ENCODE data around the gene CAPN11.

The CAPN11 gene

DNA sequence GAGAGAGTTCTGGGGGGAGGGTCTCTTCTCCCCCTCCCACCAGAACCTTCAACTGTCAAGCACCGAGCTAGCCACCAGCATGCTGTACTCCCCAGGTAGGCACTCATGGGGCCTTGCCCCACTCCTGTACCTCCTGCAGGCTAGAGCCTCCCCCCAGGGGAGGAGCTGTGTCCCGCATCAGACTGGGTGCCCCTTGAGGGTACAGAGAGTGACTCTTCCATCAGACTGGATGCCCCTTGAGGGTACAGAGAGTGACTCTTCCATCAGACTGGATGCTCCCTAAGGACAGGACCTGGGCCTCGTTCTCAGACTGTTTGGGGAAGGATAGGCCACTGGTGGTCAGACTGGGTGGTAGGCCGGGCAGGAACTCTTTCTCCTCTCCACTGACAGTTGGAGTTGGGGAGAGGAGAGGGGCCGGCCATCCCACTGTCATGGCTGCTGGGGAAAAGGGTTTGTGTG lies at the start of gene CAPN11:
TSS of gene CAPN11 (plus strand) at position 51 of the 459 bp plus-strand sequence. CDS start at position 80, 29 bp downstream.
- no peak for DNase-seq

DNA sequence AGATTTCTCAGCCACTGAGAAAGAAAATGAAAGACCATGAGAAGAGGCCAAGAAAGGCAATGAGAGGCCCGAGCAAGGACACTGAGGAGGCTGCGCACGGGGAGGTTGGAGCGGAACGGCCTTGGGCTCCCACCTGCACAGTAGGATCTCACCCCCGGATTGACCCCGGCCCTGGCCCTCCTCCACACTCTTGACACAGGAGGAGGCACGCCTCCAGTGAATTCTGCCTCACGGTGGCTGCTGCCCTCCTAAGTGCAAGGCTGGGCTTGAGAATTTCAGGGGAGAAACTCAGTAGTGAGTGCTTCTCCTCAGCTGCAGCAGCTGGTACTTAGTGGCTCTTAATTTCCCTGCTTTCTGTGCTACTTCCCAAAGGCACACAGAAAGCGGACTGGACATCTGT lies 49.4 kb upstream of the CAPN11 start:
- no peak for DNase-seq

DNA sequence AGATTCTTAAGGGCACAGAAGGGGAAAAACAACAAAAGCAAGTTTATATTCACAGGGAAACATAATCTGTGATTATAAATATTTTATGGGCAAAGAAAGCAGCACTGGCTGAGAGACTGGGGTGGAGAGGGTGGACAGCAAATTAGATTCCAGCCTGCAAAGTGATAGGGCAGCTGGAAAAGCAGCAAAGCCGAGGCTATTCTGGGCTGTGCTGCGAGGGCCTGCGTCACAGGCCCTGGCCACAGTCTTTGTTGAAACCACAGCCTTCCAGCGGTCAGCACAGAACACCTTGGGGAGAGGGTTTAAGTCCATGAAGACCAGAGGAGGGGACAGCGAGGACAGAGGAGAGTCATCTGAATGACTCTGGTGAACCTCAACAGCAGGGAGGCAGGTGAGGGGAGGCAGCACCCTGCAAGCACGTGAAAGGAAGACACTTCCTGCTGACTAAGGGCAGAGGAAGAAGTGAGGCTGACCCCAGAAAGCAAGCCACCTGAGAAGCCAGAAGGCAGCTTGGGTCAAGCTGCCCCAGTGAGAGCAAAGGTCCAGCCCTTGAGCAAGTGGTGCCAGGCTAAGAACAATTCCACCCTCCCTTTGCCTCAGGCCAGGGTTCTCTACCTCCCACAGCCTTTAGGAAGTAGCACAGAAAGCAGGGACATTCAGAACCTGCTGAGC lies 48.5 kb upstream of the CAPN11 start:
- DNase-seq = no peak

DNA sequence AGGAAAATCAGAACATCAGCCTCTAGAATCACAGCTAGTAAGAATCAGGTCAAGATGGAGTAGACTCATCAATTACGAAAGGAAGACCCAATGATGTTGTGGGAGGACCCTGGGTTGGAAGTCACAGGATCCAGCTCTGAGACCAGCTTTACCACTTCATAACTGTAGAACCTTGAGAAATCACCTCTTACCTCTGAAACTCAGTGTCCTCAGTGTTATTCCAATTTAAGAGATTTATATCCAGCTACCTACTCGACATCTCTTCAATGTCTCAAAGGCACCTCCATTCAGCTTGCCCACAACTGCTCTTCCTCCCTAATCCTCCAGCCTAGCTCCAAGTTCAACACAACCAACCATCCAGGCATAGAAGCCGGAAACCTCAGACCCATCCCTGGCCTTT lies 47.7 kb upstream of the CAPN11 start:
- DNase-seq = no peak

DNA sequence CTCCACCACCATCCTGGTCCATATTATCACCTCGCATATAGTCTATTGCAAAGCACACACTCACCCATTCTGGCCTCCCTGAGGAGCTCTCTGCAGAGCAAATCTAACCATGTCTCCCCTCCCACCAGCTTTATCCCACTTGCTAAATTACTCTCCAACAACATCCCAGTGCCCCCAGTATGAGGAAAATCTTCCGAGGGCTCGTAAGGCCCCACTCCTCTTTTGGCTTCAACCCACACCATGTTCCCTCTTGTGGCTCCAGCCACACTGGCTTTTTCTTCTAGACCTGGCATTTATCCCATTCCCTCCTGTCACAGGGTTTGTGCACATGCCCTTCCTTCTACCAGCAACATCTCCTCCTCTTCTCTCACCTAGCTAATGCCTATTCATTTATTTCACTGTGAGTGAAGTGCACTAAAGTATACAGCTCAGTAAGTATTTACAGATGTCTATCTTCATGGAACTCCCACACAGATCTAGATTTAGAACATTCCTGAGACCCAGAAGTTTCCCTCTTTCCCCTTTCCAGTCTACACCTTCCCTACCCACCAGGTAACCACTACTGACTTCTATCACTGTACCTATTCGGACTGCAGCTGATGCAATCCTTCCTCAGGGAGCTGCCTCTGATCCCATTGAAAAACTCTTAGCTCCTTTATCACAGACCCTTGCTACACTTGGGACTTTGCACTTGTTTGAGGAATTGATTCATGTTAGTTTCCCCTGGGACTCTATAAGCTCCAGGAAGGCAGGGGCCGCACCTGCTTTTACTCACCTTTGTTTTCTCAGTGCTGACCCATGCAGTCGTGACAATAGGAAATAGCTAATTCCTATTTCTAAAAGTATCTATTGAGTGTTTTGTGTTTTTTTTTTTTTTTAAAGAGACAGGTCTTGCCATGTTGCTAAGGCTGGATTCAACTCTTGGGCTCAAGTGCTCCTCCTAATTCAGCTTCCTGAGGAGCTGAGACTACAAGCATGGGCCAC lies 46.9 kb upstream of the CAPN11 start:
- DNase-seq = no peak

DNA sequence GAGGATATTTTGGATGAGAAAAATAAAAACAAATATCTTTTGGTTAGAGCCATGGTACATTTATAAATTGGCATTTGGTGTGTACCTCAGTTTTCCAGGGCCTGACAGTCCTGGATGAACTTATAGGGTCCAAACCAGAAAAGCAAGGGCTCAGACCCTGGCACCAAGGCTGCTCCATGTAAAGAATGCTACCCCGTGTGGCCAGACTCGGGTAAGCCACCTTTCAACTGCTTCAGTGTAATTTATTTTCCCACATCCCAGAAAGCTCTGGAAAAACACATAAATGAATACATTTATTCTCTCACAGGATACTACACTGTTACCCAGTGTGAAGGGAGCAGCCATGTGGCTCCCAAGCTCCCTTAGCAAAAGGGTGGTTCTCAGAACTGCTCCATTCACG lies 45.2 kb upstream of the CAPN11 start:
- no peak for DNase-seq

DNA sequence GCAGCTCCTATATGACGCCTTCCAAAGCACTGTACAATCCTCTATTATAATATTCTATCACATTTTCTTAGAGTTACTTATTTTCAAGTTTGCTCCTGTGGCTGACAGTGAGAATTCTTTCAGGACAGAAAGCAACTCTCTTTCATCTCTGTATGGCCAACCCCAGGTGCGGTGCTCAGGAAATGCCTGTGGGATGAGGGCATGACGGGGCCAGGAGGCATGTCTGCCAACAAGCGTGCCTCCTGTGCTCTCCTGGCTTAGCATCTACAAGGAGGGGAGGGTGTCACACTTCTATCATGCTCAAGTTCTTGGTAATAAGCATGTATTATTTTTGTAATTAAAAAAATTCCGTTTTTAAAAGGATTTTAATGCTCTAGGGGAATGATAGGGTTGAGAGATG lies 42.8 kb upstream of the CAPN11 start:
- DNase-seq = no peak

DNA sequence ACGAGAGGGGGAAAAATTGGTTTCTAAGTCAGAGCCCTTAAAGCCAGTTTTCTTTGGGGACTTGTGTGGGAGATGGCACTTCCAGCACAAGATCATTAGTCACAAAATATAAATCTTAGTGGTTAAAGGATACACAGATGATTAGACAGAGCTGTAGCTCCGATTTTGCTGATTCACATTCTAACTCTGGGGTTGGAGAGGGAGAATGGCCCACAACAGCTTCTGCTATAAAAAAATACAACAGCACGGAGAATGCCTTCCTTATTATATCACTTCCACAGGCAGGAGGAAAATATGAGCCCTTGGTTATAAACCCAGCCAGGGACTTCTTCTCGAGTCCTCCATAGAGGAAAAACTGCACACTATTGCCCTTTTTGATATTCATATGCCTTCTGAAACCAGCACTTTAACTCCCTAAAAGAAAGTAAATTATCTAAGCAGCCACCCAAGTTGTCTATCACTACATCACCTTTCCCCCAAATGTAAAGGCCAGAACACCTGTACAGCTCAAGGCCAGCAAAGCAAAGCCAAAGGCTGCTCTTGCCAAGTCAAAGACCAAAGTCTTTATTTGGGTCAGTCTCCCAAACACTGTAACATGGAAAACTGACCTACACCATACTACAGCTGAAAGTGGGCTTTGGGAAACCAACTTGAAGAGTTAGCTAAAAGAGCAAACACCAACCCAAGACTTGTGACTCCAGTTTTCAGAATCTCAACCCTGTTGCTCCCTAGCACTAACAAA lies 41.8 kb upstream of the CAPN11 start:
- no peak for DNase-seq

DNA sequence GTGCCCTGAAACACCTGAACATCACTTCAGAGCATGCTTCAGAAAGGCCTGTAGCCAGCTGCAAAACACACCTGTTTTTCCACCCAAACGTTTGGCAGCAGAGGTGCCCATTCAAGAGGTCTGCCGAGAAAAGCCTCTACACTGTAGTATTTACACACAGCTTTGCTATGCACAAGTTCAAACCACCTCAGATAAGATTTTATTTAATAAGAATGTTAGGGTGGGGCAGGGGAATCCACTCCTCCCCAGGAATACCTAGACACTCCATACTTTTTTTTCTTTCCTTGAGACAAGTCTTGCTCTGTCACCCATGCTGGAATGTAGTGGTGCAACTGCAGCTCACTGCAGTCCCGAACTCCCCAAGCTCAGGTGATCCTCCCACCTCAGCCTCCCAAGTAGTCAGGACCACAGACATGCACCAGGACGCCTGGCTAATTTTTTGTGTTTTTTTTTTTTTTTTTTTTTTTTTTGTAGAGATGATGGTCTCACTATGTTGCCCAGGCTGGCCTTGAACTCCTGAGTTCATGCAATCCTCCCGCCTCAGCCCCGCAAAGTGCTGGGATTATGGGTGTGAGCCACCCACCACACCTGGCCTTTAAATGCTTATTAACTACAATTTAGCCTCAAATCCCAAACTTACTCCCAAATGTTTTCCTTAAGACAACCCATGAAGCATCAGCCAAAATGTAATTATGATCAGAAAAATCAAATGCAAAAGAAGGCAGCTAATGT lies 41.1 kb upstream of the CAPN11 start:
- no peak for DNase-seq

DNA sequence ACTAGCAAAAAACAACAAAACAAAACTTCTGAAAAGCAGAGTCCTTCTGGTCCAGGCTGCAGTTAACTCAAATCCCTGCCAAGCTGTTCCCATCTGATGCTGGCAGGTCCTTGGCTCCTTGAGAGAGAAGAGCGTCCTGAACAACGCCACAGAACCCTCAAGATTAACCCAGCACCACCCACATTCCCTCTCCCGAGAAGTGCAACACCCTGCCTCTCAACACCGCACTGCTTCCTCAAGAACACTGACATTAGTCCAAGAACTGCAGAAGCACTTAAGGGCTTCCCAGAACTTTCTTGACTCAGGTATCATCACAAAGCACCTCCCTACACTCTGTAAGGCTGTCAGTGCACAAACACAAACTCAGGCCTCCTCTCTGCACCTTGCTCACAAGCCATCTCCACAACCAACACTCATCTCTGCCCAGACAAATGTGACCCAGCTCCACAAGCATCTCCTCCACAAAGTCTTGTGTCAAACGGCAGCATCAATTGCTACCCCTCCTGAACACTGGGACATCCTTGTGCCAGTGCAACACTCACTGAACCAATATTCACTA lies 38.8 kb upstream of the CAPN11 start:
- no peak for DNase-seq

DNA sequence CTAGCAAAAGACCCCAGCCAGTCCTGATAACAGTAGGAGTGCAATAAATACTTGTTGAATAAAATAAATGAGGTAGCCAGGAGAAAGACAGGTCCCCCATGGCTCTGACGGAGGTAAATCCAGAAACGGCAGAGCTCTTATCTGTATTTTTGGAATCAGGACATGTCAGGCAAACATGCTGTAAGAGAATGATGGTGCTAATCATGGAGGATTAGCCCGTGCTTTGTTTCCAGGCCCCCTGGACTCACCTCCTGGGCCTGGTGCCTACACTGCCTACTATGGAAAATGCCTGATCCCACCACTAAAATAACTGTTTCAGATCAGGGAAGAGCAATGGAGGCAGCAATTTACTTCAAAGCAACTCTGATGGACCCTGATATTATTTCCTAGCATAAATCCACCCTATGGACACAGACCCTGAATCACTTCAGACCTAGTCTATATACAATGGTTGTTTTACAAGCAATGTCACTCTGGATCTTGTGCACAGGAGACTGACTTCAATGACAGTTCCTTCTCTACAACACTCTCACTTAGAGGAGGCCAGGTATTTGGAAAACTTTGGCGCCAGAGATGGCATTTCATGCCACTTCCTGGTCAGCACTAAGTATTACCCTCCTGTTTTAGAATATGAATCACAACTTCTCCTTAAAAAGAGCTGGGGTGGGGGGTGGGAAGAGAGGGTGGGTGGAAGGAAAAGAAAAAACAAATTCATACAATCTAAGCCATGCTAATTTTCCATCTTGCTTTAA lies 37.8 kb upstream of the CAPN11 start:
- no peak for DNase-seq

DNA sequence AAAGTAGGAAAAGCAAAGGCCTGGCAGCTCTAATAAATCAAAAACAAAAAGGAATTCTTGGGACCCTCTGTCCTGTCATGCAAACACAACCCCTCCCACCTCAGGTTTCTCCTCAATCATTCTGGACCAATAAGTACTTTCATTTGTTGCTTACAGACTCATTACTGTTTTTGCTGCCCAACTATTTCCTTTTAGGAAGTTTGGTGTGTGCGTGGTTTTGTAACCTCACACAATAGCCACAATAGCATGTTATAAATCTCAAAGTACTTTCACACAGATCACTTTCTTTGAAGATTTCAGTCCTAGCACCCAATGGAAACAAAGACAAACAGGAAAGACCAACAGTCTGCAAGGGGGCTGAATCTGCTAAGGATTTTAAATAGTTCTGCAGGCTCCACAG lies 35.8 kb upstream of the CAPN11 start:
- no peak for DNase-seq

DNA sequence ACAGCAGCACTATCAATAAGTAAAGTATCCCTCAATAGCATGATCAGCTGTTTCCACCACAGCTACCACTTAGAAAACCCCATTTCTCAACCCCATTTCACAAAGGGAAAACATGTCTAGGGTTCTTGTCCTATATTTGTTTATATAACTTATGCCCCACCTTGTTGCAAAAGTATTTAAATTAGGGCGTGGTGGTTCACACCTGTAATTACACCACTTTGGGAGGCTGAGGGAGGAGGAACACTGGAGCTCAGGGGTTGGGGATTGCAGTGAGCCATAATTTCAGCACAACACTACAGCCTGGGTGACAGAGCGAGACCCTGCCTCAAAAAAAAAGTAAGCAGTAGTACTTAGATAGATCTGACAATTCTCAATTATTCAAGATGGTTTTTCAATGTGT lies 35.1 kb upstream of the CAPN11 start:
- DNase-seq = no peak

DNA sequence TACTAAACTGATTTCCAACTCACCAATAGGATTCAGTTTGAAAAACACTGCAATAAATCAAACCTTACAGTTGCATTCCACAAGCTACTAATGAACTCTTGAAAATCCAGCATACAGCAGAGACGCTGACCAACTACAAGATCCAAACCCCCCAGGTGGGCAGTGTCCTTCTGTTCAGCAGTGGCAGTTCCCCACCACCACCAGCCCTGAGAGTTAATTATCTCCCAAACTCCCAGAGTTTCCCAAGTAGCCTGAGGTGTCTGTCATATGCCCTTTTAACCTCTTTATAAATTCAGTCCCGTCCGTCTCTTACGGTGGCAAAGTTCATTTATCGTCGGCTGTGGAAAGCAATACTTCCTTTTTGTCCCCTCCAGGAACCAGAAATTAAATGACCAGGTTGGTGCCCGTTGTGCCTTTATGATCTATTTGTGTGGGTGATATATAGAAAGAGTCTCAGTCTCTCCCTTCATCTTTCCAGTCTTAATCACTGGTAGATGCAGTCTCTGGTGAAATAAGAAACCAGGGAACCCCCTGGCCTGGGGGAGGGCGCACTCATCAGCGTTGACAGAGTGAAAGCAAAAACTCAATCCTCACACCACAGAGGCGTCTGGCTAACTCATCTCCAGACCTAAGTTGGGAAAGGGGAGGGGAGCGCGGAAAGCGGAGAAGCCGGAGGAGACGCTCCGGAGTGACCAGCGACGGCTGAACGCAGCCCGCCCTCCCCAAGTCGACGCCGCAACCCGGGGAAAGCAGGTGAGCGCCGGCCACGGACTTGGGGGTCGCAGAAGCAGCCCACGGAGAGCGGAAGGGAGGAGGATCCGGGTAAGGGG lies 32.1 kb upstream of the CAPN11 start:
- DNase-seq = no peak

DNA sequence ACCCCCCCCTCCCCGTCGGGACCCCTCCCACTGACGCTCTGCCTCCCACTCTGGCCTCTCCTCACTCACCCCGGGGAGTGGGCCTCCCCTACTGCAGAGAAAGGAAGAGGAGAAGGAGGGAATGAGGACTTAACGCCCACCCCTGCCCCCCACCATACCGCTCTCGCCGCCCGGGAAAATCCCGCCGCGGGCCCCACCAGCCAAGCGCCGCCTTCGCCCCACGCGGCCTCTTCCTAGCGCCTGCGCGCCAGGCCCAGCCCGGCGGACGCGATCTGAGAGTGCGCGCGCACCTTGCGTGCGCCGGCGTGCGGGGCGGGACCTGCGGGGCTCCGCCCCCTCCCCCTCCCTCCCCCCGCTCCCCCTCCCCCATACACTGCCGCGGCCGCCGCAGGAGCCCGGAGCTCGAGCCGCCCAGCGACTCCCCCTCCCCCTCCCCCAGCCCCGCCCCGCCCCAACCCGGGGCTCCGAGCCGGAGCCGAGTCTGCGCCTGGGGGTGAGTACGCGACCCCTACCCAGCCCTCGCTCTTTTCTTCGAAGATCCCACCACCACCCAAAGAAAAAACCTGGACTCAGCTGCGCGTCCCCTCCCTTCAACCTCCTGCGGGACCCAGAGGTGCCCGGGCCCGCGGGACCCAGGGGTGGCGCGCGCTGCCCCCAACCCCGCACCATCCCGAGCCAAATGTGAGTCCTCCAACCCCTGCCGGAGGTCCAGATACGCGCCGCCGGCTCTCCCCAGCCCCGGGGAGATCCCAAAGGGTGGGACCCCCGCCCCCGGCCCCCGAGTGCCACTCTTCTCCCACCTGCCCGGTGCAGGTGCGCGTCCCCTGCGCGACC lies 31.2 kb upstream of the CAPN11 start, which contains the start of the genes MRPL14 and TMEM63B:
TSS of gene MRPL14 (minus strand) at position 267 of the 834 bp plus-strand sequence. CDS start 10,841 bp downstream, outside the sequence.
TSS of gene TMEM63B (plus strand) at position 369 of the 834 bp plus-strand sequence. CDS start 7,031 bp downstream, outside the sequence.
- peak; percentile 69 for DNase-seq

DNA sequence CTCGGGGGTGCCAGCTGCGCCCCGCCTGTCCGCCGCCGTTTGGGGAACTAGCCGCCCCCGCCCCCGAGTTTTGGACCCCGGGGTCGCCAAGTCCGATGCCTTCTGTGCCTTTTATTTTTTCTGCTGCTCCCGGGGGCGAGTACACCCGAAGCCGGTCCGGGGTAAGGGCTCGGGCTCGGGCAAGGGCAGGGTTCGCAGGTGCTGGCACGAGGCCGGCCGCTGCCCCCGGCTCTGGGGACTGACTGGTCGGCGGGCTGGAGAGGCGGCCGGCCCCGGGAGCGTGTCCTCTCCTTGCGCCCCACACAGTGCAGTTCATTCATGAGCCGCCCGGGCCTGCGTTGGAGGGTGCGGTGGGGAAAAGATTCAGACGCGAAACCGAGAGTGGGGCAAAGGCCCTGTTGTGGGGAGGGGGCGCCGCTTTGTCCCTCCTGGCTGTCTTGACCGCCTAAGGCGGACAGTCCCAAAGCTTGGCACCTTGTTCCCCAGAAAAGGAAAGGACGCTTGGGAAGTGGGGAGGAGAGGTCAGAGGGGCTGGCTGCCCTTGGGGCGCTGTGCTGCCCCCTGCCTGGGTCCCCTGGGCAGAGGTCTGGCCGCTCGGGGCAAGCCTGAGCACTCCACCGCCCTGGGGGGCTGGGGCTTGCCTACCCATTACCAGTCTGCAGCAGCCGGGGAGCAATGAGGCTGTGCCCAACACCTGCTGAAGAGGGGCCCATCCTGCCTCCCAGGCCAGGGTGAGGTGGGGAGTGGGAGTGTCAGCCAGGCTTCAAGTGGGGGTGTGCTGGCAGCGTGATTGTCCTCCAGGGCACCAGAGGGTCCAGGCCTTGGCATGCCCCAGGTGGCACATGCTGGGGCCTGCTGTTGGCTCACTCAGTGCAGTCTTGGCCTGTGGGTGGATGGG lies 30.4 kb upstream of the CAPN11 start:
- DNase-seq = no peak

DNA sequence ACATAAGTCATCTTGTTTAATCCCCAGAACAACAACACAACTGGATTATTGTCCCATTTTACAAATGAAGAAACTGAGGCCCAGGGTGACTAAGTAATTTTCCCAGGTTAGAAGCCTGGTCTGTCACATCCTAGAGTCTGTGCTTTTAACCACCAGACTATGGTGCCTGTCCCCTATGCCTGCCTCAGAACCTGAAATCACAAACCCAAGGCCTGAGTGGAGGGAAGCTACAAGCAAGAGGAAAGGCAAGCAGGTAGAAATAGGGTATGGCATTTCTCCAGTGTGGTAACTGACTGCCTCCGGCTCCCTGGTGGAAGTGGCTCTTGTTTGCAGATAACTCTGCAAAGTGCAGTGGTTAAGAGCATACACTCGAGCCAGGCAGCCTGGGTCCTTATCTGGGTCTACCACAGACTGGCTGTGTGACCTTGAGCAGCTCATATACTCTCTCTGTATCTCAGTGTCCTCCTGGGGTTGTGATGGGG lies 28.7 kb upstream of the CAPN11 start:
- DNase-seq = no peak

DNA sequence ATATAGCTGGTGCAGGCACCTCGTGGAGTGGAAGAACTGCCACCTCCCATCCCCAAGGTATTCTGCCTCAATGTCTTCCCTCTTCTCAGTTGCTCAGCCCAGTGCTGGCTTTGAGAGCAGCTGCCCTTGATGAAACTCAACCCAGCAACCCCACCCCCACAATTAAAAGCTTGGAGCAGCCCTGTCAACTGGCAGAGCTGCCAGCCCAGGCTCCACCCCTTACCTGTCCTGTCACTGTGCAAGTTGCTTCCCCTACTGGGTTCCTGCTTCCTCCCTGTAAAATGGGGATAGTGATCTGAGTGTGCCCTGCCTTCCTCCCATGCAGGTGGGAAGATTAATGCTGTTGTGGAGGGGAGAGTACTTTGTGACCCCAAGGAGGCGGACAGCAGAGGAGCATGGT lies 26.7 kb upstream of the CAPN11 start:
- no peak for DNase-seq

Data from NCI-H446 treated with DMSO at 0.1 percent for 48 hours (cell line).